Brain microvascular endothelial cell (primary cell): Measurements from ENCODE around the gene TCF7.

Experiments
- DNase-seq: peaks from one replicate; pipeline ENCODE4 v3.0.0-alpha.2; 2020
- H3K27ac ChIP-seq: fragments of 250-450 bp; sonication (Bioruptor Pico); 2 replicates; pipeline ENCODE4 v1.5.1; 2020; ENCODE audit warnings: mild to moderate bottlenecking, moderate library complexity
- H3K27me3 ChIP-seq: fragments of 250-450 bp; sonication (Bioruptor Pico); replicated peaks from 2 replicates; pipeline ENCODE4 v1.5.1; 2020; ENCODE audit warnings: mild to moderate bottlenecking
- H3K36me3 ChIP-seq: fragments of 250-450 bp; sonication (Bioruptor Pico); replicated peaks from 2 replicates; pipeline ENCODE4 v1.5.1; 2020; ENCODE audit warnings: mild to moderate bottlenecking
- H3K4me3 ChIP-seq: 2 replicates; pipeline ENCODE4 v1.5.1; 2011; ENCODE audit warnings: low read depth, mild to moderate bottlenecking, control low read depth, low read length, moderate library complexity
- CTCF ChIP-seq: IDR thresholded peaks from 2 replicates; pipeline ENCODE4 v1.5.1; 2011; ENCODE audit warnings: low read depth, mild to moderate bottlenecking, moderate library complexity, low read length, control low read depth, inconsistent platforms; ENCODE audit errors: missing control alignments
- in situ Hi-C: cut with HindIII; loops from 2 replicates; pipeline ENCODE4 v1.10.0; 2017; ENCODE audit warnings: low sequenced_read_pairs, low pct_ligation_motif_present

Gene TCF7

GRCh38 chr5:134113902-134114875 is at the start of gene TCF7:
TSS of gene TCF7 (plus strand) at chr5:134114681. CDS start at chr5:134114907, 226 bp downstream.
- peak; percentile 20 for DNase-seq
- Histone ChIP-seq H3K27me3 (peaks cover 7% of the 10 kb centered on the region), H3K4me3 (peak within 1 kb of the TSS; percentile 58), H3K36me3 (no peaks in the 10 kb centered on the region), H3K27ac (no peak within 1 kb of the TSS)
- in situ Hi-C loops: no loop called here
- peak; percentile 1 for TF ChIP-seq CTCF

DNA sequence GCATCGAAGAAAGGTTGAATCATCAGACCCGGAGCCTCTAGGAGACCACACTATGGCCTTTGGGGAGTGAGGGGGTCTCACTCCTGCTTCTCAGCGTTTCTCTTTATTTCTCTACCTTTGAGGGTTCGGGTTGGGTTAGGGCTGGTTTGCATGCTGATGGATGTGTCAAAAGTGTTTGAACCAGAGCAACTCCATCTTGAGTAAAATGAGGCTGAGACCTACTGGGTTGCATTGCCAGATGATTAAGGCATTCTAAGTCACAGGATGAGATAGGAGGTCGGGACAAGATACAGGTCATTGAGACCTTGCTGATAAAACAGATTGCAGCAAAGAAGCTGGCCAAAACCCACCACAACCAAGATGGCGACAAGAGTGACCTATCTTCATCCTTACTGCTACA is 44.9 kb upstream of the TCF7 start:
- in situ Hi-C loops: no loop called here
- H3K27ac ChIP-seq: no peak overlapping the region
- no peaks in the 10 kb centered on the region for H3K36me3 ChIP-seq
- peaks cover 5% of the 10 kb centered on the region for H3K27me3 ChIP-seq
- no peak for TF ChIP-seq CTCF
- no peak for DNase-seq
- H3K4me3 ChIP-seq: no peak overlapping the region

GRCh38 chr5:134070725-134071613 is 43.5 kb upstream of the TCF7 start:
- peak; percentile 24 for DNase-seq
- peaks cover 5% of the 10 kb centered on the region for H3K27me3 ChIP-seq
- H3K27ac ChIP-seq: no peak overlapping the region
- peak overlapping the region; percentile 50 for H3K4me3 ChIP-seq
- TF ChIP-seq CTCF: peak; percentile 32
- H3K36me3 ChIP-seq: no peaks in the 10 kb centered on the region
- in situ Hi-C loops: no loop called here

- DNase-seq: no peak
- no peak for TF ChIP-seq CTCF
- no peaks in the 10 kb centered on the region for H3K36me3 ChIP-seq
- H3K27ac ChIP-seq: no peak overlapping the region
- in situ Hi-C loops: no loop called here
- peak overlapping the region; percentile 50 for H3K4me3 ChIP-seq
- H3K27me3 ChIP-seq: peaks cover 5% of the 10 kb centered on the region
Measured at GRCh38 chr5:134071614-134072207, 42.8 kb upstream of the TCF7 start.

- no peak for DNase-seq
Measured at GRCh38 chr5:134072471-134073210, 41.8 kb upstream of the TCF7 start.

More at GRCh38 chr5:134072471-134073210, 41.8 kb upstream of the TCF7 start:
- Histone ChIP-seq H3K4me3 (no peak overlapping the region), H3K36me3 (no peaks in the 10 kb centered on the region), H3K27me3 (peaks cover 5% of the 10 kb centered on the region), H3K27ac (no peak overlapping the region)
- no peak for TF ChIP-seq CTCF
- in situ Hi-C loops: no loop called here
